Body of pancreas (tissue), 4 donors: ENCODE results near the gene GPR18. TPM values are rescaled to one million over a fixed set of nuclear protein-coding genes. Genes with fewer than 3 reads are reported as not detected.

Experiments
- ATAC-seq: fragments of 150-250 bp; one replicate; pipeline ENCODE4 v1.9.1; 2016
- DNase-seq, 4 donors: peaks; one replicate each; pipeline ENCODE4 v3.0.0-alpha.2; 2019
- H3K27ac ChIP-seq, 4 donors: fragments of 200-600 bp; sonication (generic); 1 replicate in 3 of 4; 2 replicates in 1 of 4; pipeline versions ENCODE4 v1.5.1 to v1.6.1; 2016 to 2019; ENCODE audit warnings: mild to moderate bottlenecking in 1 of 4, mixed read lengths in 1 of 4, moderate library complexity in 1 of 4
- H3K27me3 ChIP-seq, 2 donors: fragments of 200-600 bp; sonication (generic); one replicate each; pipeline ENCODE4 v1.6.0; 2016; ENCODE audit warnings: mild to moderate bottlenecking in 1 of 2
- H3K36me3 ChIP-seq, 2 donors: fragments of 200-600 bp; sonication (generic); replicated peaks in 1 of 2; 2 replicates each; pipeline ENCODE4 v1.5.1; 2016; ENCODE audit warnings: low read depth in 2 of 2; ENCODE audit not compliant: insufficient read depth in 1 of 2
- H3K4me1 ChIP-seq: fragments of 200-600 bp; sonication (generic); one replicate; pipeline ENCODE4 v1.6.0; 2016
- H3K4me3 ChIP-seq, 2 donors: fragments of 200-600 bp; sonication (generic); 1 replicate in 1 of 2; 2 replicates in 1 of 2; pipeline ENCODE4 v1.5.1; 2016 to 2019
- H3K9me3 ChIP-seq, 3 donors: fragments of 200-600 bp; sonication (generic); 1 replicate in 2 of 3; 2 replicates in 1 of 3; pipeline ENCODE4 v1.5.1; 2016
- POLR2A ChIP-seq, 3 donors: fragments of 450-650 bp; IDR thresholded peaks; one replicate each; pipeline ENCODE4 v1.6.1; 2016; ENCODE audit warnings: antibody characterized with exemption in 3 of 3, mild to moderate bottlenecking in 2 of 3
- WGBS, 2 donors: methylation state at CpG; one replicate each; pipeline ENCODE4 v1.1.5; 2017; 5-methylcytosine and 5-hydroxymethylcytosine counted together
- intact Hi-C: fragments of 100-400 bp; cut with DNase I; formaldehyde crosslinking; loops from one replicate; pipeline ENCODE4 v1.15.1; 2023
- total RNA-seq, 2 donors: library from RNA; depleted of rRNA; stranded (reverse); fragments of >200 nt; gene quantifications; one replicate each; pipeline ENCODE4 v1.1.0, GENCODE V29; 2016
- TF ChIP-seq, protein P1 (sequence below), 7 experiments: fragments of 450-650 bp in 4 of 7; fragments of 200-600 bp in 3 of 7; sonication (generic) in 3 of 7; IDR thresholded peaks; one replicate each; pipeline ENCODE4 v1.5.1; 2016 to 2019; ENCODE audit warnings: antibody characterized with exemption in 7 of 7

GPR18 gene
- total RNA-seq, 2 donors from 2014 or later: not detected

GRCh38 chr13:99301913-99302636 is 43.9 kb upstream of the GPR18 start:
- H3K27ac ChIP-seq: no peak overlapping the region
- 43 to 48% methylated on average over 1 of the region's 1 CpG for WGBS, 2 donors

DNA sequence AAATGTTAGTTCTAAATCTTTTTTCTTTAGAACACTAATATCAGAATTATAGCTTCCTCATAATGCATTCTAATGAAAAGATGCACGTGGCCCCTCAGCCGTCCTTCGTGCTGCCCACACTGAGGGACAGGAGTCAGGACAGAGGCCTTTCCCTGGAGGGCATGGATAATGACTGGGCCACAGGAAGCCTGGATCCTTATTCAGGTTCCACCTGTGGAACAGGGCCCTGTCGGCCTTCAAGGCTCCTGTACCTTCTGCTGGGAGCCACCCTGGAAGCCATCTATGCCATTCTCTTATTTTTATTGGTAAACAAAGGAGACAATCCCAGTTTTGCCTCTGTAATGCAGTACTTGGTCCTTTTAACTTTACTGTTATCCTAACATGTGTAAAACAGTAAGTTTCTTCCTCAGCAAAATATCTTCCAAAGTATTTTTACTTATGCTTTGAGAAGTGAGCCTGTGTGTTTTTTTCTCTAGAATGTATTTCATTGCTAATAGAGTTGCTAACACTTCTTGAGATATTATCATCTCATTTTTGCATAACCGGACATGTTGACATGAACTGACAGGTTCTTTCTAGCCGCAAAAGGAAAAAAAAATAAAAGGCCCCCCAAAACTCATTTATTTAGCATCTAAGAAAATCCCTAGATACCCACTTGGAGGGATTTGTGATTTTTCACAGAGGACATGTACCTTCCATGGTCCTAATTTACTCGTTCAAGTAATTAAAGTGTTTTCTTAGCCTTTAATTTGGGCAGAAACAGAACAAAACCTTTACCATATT is 43.1 kb upstream of the GPR18 start:
- DNase-seq (no peak), ATAC-seq (no peak)
- no peaks in the 10 kb centered on the region for H3K9me3 ChIP-seq
- H3K4me3 ChIP-seq: no peak overlapping the region
- H3K27me3 ChIP-seq: no peaks in the 10 kb centered on the region
- H3K4me1 ChIP-seq: no peaks in the 10 kb centered on the region
- H3K27ac ChIP-seq: no peak overlapping the region
- 86 to 88% methylated on average over 7 of the region's 7 CpGs for WGBS, 2 donors
- no peaks in the 10 kb centered on the region for H3K36me3 ChIP-seq
- TF ChIP-seq POLR2A (IDR thresholded peaks at IDR 0.05): no peak
- TF ChIP-seq, protein P1, sequence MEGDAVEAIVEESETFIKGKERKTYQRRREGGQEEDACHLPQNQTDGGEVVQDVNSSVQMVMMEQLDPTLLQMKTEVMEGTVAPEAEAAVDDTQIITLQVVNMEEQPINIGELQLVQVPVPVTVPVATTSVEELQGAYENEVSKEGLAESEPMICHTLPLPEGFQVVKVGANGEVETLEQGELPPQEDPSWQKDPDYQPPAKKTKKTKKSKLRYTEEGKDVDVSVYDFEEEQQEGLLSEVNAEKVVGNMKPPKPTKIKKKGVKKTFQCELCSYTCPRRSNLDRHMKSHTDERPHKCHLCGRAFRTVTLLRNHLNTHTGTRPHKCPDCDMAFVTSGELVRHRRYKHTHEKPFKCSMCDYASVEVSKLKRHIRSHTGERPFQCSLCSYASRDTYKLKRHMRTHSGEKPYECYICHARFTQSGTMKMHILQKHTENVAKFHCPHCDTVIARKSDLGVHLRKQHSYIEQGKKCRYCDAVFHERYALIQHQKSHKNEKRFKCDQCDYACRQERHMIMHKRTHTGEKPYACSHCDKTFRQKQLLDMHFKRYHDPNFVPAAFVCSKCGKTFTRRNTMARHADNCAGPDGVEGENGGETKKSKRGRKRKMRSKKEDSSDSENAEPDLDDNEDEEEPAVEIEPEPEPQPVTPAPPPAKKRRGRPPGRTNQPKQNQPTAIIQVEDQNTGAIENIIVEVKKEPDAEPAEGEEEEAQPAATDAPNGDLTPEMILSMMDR (IDR thresholded peaks at IDR 0.05): no peak
- intact Hi-C loops: no loop called here

More at GRCh38 chr13:99301913-99302636, 43.9 kb upstream of the GPR18 start:
- Histone ChIP-seq H3K4me1 (no peaks in the 10 kb centered on the region), H3K9me3 (no peaks in the 10 kb centered on the region), H3K4me3 (no peak overlapping the region), H3K27me3 (no peaks in the 10 kb centered on the region), H3K36me3 (no peaks in the 10 kb centered on the region)
- no peak for ATAC-seq
- TF ChIP-seq POLR2A (IDR thresholded peaks at IDR 0.05): no peak
- TF ChIP-seq, protein P1 (IDR thresholded peaks at IDR 0.05): no peak
- DNase-seq: no peak
- intact Hi-C loops: no loop called here

- Histone ChIP-seq H3K9me3 (no peaks in the 10 kb centered on the region), H3K27me3 (no peaks in the 10 kb centered on the region), H3K27ac (no peak overlapping the region), H3K4me3 (no peak overlapping the region), H3K4me1 (no peaks in the 10 kb centered on the region), H3K36me3 (no peaks in the 10 kb centered on the region)
- 86 to 95% methylated on average over 4 of the region's 4 CpGs for WGBS, 2 donors
- ATAC-seq (no peak), DNase-seq (no peak)
- TF ChIP-seq, protein P1 (IDR thresholded peaks at IDR 0.05): no peak
- TF ChIP-seq POLR2A (IDR thresholded peaks at IDR 0.05): no peak
- intact Hi-C loops: no loop called here
These were observed 41.8 kb upstream of the GPR18 start for GRCh38 chr13:99299920-99300341.

GRCh38 chr13:99299256-99299919 is 41.2 kb upstream of the GPR18 start:
- TF ChIP-seq POLR2A (IDR thresholded peaks at IDR 0.05): no peak
- TF ChIP-seq, protein P1 (IDR thresholded peaks at IDR 0.05): no peak
- no peaks in the 10 kb centered on the region for H3K27me3 ChIP-seq
- DNase-seq (no peak), ATAC-seq (no peak)
- H3K36me3 ChIP-seq: no peaks in the 10 kb centered on the region
- H3K4me3 ChIP-seq: no peak overlapping the region
- intact Hi-C loops: no loop called here
- H3K27ac ChIP-seq: no peak overlapping the region
- H3K4me1 ChIP-seq: no peaks in the 10 kb centered on the region
- no peaks in the 10 kb centered on the region for H3K9me3 ChIP-seq
- 85 to 87% methylated on average over 4 of the region's 4 CpGs for WGBS, 2 donors
